Stimulated activated naive CD4-positive, alpha-beta T cell treated with Interleukin-2 at 50 U/mL for 16 hours (primary cell): Measurements from ENCODE around the gene MT1G.
"Not testable (repeated sequence)": the region's sequence is repeated elsewhere in the genome, so short reads cannot be mapped to it uniquely, and the experiment has no call there.

ENCODE experiments used
- DNase-seq: peaks from one replicate; lab custom pipeline; 2025; lab: John Stamatoyannopoulos, UW

MT1G gene

DNA sequence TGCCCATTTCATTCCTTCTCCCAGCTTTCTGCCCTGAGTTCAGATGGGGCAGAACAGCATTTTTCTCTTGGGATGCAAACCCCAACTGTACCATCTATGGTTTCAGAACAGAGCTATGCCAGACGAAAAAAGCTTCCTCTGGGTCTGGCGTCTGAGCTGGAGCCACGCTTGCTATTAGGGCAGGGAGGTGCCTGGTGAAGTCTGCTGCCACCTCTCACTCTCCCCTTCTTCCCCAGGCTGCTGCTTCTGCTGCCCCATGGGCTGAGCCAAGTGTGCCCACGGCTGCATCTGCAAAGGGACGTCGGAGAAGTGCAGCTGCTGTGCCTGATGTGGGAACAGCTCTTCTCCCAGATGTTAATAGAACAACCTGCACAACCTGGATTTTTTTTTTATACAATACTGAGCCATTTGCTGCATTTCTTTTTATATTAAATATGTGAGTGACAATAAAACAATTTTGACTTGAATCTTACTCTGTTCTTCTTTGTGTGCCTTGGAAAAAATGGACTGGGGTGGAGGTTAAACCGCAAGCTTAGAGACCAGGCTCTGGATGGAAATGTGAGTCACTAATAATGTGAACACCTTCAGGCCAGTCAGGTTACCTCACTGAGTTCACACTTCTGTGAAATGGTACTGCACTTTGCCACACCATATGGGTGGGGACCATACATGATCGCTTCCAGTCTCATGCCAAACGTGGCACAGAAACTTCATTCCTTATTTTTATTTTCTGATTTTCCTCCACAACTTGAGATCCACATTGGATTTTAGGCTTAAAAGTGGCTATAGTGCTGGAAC, 31.1 kb downstream of the MT1G start:
- DNase-seq = no peak

DNA sequence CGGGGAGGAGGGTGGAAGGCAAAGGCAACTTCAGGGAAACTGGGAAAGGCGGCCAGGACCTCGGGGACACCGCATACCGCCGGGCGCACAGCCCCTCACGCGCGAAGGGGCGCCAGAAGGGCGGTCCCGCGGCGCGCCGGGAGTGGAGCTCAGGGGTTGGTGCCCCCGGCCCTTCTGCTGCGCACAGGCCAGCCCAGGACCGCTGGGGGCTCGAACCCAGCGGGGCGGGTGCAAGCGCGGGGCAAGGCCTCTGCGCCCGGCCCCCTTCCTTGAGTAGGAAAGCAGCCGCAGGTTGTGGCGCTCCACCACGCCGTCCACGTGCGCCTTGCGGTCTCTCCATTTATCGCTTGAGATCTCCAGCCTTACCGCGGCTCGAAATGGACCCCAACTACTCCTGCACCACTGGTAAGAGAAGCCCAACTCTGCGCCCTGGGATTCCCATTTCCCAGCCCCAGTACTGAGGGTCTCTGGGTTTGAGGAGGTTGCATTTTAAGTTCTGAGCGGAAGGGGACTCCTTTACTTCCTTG, 32.4 kb downstream of the MT1G start:
- no peak for DNase-seq

DNA sequence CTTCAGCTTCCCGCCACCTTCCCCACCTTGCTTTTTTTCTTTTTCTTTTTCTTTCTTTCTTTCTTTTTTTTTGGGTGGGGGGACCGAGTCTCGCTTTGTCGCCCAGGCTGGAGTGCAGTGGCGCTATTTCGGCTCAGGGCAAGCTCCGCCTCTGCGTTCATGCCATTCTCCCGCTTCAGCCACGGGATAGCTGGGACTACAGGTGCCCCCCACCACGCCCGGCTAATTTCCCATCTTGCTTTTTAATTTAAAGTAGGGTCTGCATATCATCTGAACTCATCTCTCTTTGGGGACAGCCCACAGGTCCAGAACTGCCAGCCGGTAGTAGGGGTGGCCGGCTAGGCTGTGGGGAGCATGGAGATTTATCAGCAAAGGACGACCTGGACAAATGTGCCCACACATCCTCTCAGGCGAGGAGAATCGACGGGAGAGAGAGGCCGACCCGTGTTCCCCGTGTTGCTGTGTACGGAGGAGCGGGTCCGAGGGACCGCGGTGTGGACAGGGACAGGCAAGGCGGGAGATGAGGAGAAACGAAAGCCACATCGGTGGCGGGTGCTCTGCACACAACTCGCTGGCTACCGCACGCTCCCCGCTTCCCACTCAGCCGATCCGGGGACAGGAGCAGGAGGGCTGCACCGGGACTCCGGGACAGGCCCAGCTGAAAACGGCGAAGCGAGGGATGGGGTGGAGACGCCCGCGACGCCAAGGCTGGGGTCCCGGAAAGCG, 33.0 kb downstream of the MT1G start:
- no peak for DNase-seq

DNA sequence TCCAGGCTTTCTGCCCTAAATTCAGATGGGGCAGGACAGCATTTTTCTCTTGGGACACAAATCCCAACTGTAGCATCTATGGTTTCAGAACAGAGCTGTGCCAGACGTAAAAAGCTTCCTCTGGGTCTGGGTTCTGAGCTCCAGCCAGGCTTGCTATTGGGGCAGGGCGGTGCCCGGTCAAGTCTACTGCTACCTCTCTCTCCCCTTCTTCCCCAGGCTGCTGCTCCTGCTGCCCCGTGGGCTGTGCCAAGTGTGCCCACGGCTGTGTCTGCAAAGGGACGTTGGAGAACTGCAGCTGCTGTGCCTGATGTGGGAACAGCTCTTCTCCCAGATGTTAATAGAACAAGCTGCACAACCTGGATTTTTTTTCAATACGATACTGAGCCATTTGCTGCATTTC, 34.3 kb downstream of the MT1G start:
- DNase-seq = no peak

DNA sequence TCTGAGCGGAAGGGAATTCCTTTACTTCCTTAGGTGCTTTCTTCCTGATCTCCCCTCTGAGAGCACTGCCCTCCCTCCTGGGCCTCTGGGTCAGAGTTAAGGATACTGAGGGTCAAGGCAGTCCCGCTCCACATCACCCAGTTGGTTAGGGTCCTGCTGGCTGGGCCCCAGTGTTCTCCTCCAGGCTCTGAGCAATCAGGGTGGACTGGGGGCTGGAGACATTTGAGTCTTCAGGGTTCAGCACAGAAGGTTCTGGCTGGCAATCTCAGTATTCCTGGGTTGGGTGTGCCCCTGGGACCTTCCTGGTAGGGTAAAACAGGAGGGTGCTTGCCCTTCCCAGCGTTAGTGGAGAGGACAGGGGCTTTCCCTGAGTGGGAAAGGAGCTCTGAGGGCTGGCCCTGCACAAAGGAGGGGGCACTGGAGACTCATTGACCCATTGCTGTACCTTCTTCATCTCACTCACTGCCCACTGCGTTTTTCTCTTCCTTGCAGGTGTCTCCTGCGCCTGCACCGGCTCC, 35.0 kb downstream of the MT1G start:
- no peak for DNase-seq

DNA sequence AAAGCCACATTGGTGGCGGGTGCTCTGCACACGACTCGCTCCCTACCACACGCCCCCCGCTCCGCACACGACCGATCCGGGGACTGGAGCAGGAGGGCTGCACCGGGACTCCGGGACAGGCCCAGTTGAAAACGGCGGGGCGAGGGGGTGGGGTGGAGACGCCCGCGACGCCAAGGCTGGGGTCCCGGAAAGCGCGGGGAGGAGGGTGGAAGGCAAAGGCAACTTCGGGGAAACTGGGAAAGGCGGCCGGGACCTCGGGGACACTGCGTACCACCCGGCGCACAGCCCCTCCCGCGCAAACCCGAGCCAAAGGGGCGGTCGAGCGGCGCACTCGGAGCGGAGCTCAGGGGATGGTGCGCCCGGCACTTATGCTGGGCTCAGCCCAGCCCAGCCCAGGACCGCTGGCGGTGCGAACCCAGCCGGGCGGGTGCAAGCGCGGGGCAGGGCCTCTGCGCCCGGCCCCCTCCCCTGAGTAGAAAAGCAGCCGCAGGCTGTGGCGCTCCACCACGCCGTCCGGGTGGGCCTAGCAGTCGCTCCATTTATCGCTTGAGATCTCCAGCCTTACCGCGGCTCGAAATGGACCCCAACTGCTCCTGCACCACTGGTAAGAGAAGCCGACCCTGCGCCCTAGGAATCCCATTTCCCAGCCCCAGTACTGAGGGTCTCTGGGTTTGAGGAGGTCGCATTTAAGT, 35.6 kb downstream of the MT1G start, which contains the start of gene MT1M:
Gene MT1M, plus strand, starts transcription at position 504 of the 692 bp plus-strand sequence. Its CDS starts 73 bp downstream, at position 577.
- DNase-seq = no peak

DNA sequence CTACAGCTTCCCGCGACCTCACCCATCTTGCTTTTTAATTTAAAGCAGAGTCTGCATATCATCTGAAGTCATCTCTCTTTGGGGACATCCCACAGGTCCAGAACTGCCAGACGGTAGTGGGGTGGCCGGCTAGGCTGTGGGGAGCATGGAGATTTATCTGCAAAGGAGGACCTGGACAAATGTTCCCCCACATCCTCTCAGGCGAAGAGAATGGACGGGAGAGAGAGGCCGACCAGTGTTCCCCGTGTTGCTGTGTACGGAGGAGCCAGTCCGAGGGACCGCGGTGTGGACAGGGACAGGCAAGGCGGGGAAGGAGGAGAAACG, 36.1 kb downstream of the MT1G start:
- DNase-seq = no peak

DNA sequence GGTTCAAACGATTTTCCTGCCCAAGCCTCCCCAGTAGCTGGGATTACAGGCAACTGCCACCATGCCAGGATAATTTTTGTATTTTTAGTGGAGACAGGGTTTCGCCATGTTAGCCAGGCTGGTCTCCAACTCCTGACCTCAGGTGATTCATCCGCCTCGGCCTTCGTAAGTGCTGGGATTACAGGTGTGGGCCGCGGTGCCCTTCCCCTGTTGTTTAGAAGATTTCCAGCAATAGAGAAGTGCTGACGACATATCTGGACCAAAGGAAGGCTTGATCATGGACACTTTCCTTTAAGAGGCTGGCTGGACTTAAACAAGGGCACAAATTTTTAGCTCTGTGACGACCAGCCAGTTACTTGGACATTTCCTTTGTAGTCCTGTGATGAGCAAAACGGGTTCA, 36.7 kb downstream of the MT1G start:
- no peak for DNase-seq

DNA sequence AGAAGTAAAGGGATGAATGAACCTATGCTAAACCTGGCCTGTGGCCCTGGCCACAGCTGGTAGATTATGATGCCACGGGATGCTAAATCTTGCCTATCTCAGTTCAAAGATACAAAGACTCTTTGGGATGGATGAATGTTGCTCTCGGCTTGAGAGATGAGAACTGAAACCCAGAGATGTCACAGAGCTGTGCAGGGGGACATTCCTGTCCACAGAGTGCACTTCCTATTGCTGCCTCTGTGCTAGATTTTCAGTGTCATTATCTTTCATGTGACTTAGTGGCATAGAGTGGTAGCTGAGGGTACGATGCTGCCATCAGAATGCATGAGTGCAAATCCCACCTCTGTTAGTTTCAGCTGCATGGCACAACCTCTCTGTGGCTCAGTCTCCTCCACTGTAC, 37.7 kb downstream of the MT1G start:
- DNase-seq = no peak

DNA sequence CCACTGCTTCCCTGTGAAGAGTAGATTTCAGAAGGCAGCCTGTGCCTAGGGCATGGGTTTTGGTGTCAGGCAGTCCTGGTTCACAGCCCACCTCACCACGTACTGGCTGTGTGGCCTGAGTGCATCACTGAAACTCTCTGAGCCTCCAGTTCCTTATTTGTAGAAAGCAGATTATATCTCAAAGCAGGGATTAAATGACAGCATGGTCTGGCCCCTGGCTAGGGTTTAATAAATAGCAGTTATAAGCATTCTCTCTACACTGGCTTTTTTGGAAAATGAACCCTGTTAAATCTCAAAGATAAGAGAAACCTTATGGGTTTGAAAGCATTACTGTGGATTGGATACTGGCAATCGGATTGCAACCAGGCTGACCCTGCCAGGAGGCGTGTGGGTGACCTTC, 38.3 kb downstream of the MT1G start:
- DNase-seq = no peak

DNA sequence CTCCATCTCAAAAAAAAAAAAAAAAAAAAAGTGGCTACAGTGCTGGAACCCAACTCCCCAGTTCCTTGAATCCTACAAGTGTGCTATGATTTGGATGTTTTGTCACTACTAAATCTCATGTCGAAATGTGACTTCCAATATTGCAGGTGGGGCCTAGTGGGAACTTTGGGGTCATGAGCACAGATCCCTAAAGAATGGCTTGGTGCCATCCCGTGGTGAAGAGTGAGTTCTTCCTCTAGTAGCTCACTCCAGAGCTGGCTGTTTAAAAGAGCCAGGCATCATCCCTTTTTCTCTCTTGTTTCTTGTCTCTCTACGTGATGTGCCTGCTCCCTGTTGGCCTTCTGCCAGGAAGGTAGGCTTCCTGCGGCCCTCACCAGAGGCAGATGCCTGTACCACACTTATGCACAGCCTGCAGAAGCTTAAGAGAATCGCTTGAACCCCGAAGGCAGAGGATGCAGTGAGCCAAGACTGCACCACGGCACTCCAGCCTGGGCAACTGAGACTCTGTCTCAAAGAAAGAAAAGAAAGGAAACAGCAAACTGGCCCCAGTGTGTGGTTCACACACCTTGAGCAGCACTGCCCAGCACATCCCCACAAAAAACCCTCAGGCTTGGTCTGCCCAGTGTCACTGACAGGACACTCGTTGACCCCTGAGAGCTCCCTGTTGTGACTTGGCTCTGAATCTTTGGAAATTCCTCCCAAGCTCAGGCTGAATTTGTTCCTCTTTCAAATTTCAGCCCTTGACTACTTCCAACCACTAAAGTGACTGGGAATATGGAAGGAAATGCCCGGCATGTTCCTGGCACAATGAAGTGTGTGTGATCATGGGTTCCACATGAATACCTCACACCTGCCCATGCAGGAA, 39.1 kb downstream of the MT1G start:
- DNase-seq = no peak

DNA sequence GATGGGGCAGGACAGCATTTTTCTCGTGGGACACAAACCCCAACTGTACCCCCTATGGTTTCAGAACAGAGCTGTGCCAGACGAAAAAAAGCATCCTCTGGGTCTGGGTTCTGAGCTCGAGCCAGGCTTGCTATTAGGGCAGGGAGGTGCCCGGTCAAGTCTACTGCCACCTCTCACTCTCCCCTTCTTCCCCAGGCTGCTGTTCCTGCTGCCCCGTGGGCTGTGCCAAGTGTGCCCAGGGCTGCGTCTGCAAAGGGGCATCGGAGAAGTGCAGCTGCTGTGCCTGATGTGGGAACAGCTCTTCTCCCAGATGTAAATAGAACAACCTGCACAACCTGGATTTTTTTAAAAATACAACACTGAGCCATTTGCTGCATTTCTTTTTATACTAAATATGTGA, 41.2 kb downstream of the MT1G start:
- no peak for DNase-seq

DNA sequence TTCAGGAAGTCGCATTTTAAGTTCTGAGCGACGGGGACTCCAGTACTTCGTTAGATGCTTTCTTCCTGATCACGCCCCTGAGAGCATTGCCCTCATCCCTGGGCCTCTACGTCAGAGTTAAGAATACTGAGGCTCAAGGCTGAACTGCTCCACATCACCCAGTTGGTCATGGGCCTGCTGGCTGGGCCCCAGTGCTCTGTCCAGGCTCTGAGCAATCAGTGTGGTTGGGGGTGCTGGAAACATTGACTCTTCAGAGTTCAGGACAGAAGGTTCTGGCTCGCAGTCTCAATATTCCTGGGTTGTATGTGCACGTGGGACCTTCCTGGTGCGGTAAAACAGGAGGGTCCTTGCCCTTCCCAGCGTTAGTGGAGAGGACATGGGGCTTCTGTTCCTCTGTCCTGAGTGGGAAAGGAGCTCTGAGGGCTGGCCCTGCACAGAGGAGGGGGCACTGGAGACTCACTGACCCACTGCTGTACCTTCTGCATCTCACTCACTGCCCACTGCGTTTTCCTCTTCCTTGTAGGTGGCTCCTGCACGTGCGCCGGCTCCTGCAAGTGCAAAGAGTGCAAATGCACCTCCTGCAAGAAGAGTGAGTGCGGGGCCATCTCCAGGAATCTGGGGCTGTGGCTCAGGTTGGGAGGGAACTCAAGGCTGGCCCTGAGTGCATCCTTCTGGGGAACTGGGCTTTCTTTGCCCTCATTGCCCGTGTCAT, 41.8 kb downstream of the MT1G start:
- no peak for DNase-seq

DNA sequence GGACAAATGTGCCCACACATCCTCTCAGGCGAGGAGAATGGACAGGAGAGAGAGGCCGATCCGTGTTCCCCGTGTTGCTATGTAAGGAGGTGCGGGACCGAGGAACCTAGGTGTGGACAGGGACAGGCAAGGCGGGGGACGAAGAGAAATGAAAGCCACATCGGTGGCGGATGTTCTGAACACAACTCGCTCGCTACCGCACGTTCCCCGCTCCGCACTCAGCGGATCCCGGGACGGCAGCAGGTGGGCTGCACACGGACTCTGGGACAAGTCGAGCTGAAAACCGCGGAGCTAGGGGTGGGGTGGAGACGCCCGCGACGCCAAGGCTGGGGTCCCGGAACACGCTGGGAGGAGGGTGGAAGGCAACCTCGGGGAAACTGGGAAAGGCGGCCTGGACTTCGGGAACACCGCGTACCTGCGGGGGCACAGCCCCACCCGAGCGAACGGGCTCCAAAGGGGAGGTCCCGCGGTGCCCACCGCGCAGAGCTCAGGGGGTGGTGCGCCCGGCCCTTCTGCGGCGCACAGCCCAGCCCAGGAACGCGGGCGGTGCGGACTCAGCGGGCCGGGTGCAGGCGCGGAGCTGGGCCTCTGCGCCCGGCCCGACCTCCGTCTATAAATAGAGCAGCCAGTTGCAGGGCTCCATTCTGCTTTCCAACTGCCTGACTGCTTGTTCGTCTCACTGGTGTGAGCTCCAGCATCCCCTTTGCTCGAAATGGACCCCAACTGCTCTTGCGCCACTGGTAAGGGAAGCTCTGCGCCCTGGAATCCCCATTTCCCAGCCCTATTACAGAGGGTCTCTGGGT, 42.5 kb downstream of the MT1G start, which contains the start of gene MT1E:
Gene MT1E, plus strand, starts transcription at position 642 of the 803 bp plus-strand sequence. Its CDS starts 71 bp downstream, at position 713.
- peak; percentile 58 for DNase-seq

DNA sequence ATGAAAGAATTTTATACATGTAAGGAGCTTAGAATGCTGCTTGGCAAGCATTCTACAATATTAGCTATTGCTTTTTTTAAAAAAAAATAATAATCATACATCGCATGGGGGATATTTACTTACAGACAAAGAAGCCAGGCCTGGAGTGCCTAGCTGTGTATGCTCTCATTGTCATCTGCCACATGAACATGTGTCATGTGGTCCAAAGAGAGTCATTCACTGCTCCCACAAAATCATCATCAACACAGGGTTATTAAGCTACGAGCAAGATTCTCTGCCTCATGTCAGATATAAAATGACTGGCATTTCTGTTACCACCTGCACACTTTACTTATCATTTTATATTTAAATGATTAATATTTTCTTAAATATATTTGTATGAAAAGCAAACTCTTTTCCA, 44.2 kb downstream of the MT1G start:
- no peak for DNase-seq

DNA sequence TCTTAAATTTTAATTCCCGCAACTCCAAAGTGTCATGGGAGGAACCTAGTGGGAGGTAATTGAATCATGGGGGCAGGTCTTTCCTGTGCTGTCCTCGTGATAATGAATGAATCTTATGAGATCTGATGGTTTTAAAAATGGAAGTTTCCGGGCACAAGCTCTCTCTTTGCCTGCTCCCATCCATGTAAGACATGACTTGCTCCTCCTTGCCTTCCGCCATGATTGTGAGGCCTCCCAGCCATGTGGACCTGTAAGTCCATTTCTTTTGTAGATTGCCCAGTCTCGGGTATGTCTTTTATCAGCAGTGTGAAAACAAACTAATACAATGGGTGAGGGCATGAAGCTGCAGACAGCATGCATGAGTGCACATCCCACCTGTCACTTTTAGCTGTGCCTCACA, 44.7 kb downstream of the MT1G start:
- DNase-seq = not testable (repeated sequence)

DNA sequence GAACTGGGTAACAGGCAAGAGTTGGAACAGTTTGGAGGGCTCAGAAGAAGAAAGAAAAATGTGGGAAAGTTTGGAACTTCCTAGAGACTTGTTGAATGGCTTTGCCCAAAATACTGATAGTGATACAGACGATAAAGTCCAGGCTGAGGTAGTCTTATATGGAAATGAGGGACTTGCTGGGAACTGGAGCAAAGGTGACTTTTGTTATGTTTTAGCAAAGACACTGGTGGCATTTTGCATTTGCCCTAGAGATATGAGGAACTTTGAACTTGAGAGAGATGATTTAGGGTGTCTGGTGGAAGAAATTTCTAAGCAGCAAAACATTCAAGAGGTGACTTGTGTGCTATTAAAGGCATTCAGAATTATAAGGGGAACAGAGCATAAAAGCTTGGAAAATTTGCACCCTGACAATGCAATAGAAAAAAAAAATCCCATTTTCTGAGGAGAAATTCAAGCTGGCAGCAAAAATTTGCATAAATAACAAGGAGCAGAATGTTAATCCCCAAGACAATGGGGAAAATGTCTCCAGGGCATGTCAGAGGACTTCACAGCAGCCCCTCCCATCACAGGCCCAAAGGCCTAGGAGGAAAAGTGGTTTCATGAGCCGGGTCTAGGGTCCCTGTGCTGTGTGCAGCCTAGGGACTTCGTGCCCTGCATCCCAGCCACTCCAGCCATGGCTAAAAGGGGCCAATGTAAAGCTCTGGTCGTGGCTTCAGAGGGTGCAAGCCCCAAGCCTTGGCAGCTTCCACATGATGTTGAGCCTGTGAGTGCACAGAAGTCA, 46.0 kb downstream of the MT1G start:
- DNase-seq = not testable (repeated sequence)

DNA sequence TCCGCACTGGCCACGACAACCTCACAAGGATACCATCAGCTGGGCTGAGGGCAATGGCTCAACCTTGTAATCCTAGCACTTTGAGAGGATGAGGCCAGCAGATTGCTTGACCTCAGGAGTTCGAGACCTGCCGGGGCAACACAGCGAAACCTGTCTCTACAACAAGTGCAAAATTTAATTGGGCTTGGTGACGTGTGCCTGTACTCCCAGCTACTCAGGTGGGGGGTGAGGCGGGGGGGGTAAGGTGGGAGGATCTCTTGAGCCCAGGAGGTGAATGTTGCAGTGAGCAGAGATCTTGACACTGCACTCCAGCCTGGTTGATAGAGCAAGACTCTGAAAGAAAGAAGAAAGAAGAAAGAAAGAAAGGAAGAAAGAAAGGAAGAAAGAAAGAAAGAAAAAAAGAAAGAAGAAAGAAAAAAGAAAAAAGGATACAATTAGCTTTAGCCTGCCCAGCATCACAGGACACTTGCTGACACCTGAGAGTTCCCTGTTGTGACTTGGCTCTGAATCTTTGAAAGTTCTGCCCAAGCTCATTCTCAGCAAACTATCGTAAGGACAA, 47.4 kb downstream of the MT1G start:
- no peak for DNase-seq

DNA sequence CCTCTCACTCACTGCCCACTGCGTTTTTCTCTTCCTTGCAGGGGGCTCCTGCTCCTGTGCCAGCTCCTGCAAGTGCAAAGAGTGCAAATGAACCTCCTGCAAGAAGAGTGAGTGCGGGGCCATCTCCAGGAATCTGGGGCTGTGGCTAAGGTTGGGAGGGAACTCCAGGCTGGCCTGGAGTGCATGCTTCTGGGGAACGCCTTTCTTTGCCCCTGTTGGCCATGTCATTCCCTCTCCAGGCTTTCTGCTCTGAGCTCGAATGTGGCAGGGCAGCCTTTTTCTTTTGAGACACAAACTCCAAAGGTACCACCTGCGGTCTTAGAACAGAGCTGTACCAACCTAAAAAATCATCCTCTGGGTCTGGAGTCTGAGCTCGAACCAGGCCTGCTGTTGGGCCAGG, 49.7 kb downstream of the MT1G start:
- DNase-seq = no peak
